NCI-H1105 (cell line): ENCODE results near the gene WDR87.
"Not testable (repeated sequence)": the region's sequence is repeated elsewhere in the genome, so short reads cannot be mapped to it uniquely, and the experiment has no call there.

ENCODE experiments used
- DNase-seq: peaks from one replicate; lab custom pipeline; 2025; lab: John Stamatoyannopoulos, UW

WDR87 gene

DNA sequence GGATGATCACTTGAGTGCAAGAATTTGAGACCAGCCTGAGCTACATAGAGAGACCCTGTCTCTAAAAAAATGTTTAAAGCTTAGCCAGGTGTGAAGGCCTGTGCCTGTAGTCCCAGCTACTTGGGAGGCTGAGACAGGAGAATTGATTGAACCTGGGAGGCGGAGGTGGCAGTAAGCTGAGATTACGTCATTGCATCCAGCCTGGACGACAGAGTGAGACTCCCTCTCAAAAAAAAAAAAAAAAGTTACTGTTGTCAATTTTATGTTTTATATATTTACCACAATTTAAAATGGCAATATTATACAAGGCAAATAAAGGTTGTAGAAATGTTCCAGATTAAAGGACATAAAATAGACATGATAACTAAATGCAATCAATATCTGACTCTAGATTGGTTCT, 29.2 kb downstream of the WDR87 start:
- DNase-seq: no peak

DNA sequence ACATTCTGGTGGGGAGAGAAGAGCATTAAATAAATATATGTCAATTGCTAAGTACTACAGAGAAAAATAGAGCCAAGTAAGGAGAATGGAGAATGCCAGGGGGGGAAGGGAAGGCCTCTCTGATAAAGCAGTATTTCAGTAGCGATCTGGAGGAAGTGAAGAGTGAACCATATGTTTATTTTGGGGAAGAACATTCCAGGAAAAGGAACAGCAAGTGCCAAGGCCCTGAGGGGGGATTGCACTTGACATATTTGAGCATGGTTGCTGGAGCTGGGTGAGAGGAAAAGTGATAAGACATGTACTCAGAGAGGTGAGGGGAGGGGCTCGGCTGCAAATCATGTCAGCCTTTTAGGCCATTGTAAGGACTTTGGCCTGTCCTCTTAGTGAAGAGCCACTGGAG, 30.4 kb downstream of the WDR87 start:
- no peak for DNase-seq

DNA sequence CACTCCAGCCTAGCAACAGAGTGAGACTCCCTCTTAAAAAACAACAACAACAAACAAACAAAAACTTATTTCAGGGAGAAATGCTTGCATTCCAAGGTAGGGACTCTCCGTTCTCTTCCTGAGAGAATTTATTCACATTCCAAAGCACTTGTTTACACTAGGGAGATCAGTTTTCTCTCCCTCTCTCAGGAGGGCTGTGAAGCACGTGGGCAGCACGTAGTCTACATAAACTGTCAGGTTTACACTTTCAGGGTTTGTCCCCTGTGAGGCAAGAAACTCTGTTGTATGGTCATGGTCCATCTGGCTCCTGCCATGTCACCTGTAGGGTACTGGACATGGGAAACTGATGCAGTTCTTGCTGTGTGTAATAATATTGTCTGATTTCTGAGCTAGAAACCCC, 31.6 kb downstream of the WDR87 start:
- DNase-seq: no peak

DNA sequence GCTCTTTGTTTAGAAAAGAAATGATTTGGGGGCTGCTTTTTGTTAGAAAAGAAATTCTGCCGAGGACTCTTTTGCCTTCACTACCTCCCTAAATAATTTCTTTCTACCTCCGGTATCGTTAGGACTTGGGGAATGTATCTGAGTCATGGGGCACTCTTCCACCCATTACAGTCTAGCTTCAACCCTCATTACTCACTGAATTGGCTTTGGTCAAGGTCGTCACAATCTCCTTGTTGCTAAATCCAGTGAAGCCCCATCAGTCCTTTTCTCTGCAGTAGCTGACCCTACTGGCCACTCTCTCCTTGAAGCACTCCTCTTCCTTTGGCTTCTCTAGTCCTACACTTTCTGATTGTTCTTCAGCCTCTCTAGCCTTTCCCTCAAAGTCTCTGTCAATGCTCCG, 34.0 kb downstream of the WDR87 start:
- DNase-seq: no peak

DNA sequence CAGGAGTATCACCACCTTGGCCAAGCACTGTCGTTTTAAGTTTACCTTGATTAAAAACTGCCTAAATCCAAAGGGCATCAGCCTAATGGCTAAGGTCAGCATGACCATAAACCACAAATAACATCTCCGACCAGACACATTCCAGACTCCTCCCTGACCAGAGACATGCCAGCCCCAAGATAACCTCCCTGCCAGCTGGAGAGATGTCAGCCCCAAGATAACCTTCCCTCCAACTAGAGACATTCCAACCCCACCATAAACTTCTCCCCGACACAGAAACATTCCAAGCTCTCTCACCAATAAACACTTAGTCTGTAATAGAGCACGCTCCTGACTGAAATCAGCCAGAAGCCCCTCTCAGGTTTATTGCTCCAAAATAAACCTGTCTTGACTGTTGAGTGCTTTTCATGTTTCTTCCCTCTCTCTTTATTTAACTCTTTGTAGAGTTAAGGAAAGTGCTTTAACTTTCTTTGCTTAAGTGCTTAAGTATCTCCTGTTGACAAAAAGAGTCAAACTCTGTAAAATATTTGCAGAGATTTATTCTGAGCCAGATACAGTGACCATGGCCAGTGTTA, 36.5 kb downstream of the WDR87 start:
- no peak for DNase-seq

DNA sequence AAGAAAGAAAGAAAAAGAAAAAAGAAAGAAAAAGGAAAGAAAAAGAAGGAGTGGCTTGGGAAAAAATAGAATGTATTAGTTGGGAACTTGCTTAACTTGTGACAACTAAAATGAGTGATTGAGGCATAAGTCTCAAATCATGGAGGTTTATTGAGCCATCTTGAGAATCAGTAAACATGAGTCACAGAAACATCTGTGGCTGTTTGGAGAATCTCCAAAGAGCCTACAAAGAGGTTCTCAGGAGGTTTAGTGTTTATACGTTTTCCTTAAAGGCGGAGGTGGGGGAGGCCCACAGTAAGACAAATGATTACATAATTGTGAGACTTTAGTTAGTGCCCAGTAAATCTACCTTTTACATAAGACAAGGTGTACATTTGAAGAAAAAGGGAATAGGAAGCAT, 38.6 kb downstream of the WDR87 start:
- DNase-seq: no peak

DNA sequence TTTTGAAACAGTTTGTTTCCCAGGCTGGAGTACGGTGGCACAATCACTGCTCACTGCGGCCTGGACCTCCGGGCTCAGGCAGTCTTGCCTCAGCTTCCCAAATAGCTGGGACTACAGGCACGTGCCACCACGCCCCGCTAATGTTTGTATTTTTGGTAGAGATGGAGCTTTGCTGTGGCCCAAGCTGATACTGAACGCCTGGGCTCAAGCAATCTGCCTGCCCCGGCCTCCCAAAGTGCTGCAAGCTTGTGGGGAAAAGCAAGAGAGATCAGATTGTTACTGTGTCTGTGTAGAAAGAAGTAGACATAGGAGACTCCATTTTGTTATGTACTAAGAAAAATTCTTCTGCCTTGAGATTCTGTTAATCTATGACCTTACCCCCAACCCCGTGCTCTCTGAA, 40.5 kb downstream of the WDR87 start:
- not testable (repeated sequence) for DNase-seq

DNA sequence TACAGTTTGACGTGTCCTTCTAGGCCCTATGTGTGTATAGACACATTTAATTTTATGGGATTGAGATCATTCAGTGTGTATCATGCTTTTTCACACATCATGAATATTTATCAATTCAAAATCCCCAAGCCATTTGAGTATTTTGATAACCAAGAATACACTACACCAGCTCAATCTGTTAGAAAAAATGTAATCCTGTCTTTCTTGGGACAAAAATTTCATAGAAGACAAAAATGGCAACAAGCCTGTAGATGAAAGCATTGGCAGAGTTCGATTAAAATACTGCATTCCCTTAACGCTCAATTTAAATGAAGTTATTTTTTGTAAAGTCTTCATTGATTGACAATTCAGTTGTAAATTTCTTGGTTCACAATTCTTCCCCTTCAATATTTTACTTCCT, 41.9 kb downstream of the WDR87 start:
- DNase-seq: no peak

DNA sequence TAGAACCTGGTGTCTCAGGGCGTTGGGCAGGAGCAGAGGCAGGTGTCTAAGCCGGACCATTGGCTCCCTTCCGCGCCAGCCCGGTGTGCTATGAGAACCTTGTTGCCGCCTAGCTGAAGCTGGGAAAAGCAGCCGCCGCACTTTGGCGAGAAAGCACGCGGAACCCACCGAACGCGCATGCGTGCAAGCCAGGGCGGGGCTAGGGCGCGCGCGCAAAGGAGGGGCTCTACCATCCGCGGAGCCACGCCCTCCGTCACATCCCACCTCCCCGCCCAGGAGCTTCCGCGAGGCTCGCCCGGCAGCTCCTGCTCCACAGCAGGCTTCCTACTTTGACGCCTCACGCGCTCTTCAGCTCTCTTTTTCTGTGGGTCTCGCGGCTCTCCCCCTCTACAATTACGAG, 51.3 kb downstream of the WDR87 start:
- DNase-seq: no peak

DNA sequence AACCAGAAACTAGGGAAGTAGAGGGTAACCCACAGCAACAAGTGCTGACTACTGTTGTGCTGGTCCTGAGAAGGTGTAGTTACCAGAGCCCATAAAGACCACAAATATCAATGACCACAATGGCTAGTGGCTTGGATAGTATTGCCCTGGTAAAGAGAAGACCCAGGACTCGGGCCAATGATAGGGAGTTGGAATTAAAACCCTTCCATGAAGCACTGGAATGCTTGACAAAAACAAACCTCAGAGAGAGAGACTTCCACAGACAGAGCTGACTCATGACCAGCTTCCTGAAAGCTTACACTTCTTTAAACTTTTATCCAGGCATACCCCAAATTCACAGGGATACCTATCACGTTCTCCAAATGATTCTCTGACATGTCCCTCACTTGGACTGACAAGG, 60.5 kb downstream of the WDR87 start:
- no peak for DNase-seq
